ENCODE measurements around the gene ZNF428. TPM values are rescaled to one million over a fixed set of nuclear protein-coding genes. Genes with fewer than 3 reads are reported as not detected.
"Not testable (repeated sequence)": the region's sequence is repeated elsewhere in the genome, so short reads cannot be mapped to it uniquely, and the experiment has no call there.

The ZNF428 gene
- total and polyA plus RNA-seq, 5 experiments from 2014 or later: 16.5 to 31.6 (median 20.6) TPM

- H3K36me3 Mint-ChIP-seq: peaks cover 0 to 35% (median 3%) of the 10 kb centered on the region in 3 donors
- H3K27ac Mint-ChIP-seq: peak within 1 kb of the TSS; percentile 96 to 100 (median 100)
- peaks cover 26 to 53% (median 47%) of the 10 kb centered on the region in 4 donors for H3K4me1 Mint-ChIP-seq
- peaks cover 0 to 2% (median 0%) of the 10 kb centered on the region in 5 donors for H3K27me3 Mint-ChIP-seq
- peak; percentile 99 to 100 (median 100) for DNase-seq
- peak; percentile 74 to 79 for ATAC-seq
- no peaks in the 10 kb centered on the region for H3K9me3 Mint-ChIP-seq
- peak within 1 kb of the TSS; percentile 94 to 99 (median 96) for H3K4me3 Mint-ChIP-seq
- POLR2A ChIA-PET: interaction anchor here (0.5 to 5.4 kb wide), 20 partner anchors 8 to 181 kb away, joined by 3 to 55 read pairs (median 9); partner anchors contain the start of genes PINLYP, XRCC1, ZNF428 and ZNF575
Measured at GRCh38 chr19:43595999-43596841, 23.2 kb downstream of the ZNF428 start, which contains the start of the genes IRGQ and ZNF576. Gene IRGQ, minus strand, starts transcription at chr19:43596134. Its CDS starts 796 bp downstream, at chr19:43595338. Gene ZNF576, plus strand, starts transcription at chr19:43596595. Its CDS starts 514 bp downstream, at chr19:43597109.

- H3K4me3 Mint-ChIP-seq: peak overlapping the region; percentile 94 to 99 (median 96)
- ATAC-seq: peak; percentile 13 to 29
- DNase-seq: no peak
- POLR2A ChIA-PET: interaction anchor here (0.5 to 5.4 kb wide), 18 partner anchors 8 to 182 kb away, joined by 3 to 55 read pairs (median 9); partner anchors contain the start of genes PINLYP, XRCC1 and ZNF575
- peaks cover 0 to 2% (median 0%) of the 10 kb centered on the region in 5 donors for H3K27me3 Mint-ChIP-seq
- H3K36me3 Mint-ChIP-seq: peaks cover 0 to 33% (median 3%) of the 10 kb centered on the region in 3 donors
- no peaks in the 10 kb centered on the region for H3K9me3 Mint-ChIP-seq
- peak overlapping the region; percentile 96 to 100 (median 100) for H3K27ac Mint-ChIP-seq
- H3K4me1 Mint-ChIP-seq: peaks cover 27 to 55% (median 49%) of the 10 kb centered on the region in 4 donors
Measured at GRCh38 chr19:43595605-43595998, 23.8 kb downstream of the ZNF428 start.

- Mint-ChIP-seq H3K4me3 (peak overlapping the region; percentile 94 to 99 (median 96)), H3K4me1 (peaks cover 27 to 61% (median 53%) of the 10 kb centered on the region in 4 donors), H3K27me3 (peaks cover 0 to 2% (median 0%) of the 10 kb centered on the region in 5 donors), H3K36me3 (peaks cover 0 to 29% (median 3%) of the 10 kb centered on the region in 3 donors), H3K27ac (peak overlapping the region; percentile 96 to 100 (median 100)), H3K9me3 (no peaks in the 10 kb centered on the region)
- DNase-seq (peak; percentile 61 to 83 (median 70)), ATAC-seq (peak; percentile 63 to 72)
- POLR2A ChIA-PET: interaction anchor here (0.7 to 5.4 kb wide), 15 partner anchors 11 to 155 kb away, joined by 3 to 55 read pairs (median 10); partner anchors contain the start of genes PINLYP, XRCC1 and ZNF575
Measured at GRCh38 chr19:43594710-43595604, 24.5 kb downstream of the ZNF428 start.

GRCh38 chr19:43594081-43594697 is 25.2 kb downstream of the ZNF428 start:
- POLR2A ChIA-PET: interaction anchor here (0.7 to 5.4 kb wide), 13 partner anchors 10 to 155 kb away, joined by 3 to 55 read pairs (median 7); partner anchors contain the start of genes PINLYP, XRCC1 and ZNF575
- Mint-ChIP-seq H3K4me1 (peaks cover 31 to 69% (median 57%) of the 10 kb centered on the region in 4 donors), H3K27me3 (peaks cover 0 to 2% (median 0%) of the 10 kb centered on the region in 5 donors), H3K9me3 (no peaks in the 10 kb centered on the region), H3K36me3 (peaks cover 0 to 21% (median 3%) of the 10 kb centered on the region in 3 donors), H3K4me3 (peak overlapping the region; percentile 16 to 99 (median 78)), H3K27ac (peak overlapping the region in 6 of 10 donors; percentile 10 to 91 (median 79))
- DNase-seq (no peak), ATAC-seq (no peak)

GRCh38 chr19:43592800-43593350 is 26.6 kb downstream of the ZNF428 start:
- H3K4me3 Mint-ChIP-seq: peak overlapping the region in 2 of 10 donors; percentile 45 to 68
- DNase-seq (no peak), ATAC-seq (no peak)
- peaks cover 0 to 14% (median 3%) of the 10 kb centered on the region in 3 donors for H3K36me3 Mint-ChIP-seq
- peaks cover 0 to 2% (median 0%) of the 10 kb centered on the region in 5 donors for H3K27me3 Mint-ChIP-seq
- POLR2A ChIA-PET: interaction anchor here (0.9 to 5.4 kb wide), 3 partner anchors 13 to 59 kb away, joined by 3 to 51 read pairs (median 49); partner anchors contain the start of gene ZNF575
- H3K9me3 Mint-ChIP-seq: no peaks in the 10 kb centered on the region
- H3K27ac Mint-ChIP-seq: peak overlapping the region in 1 of 10 donors; percentile 80
- peaks cover 30 to 58% (median 51%) of the 10 kb centered on the region in 4 donors for H3K4me1 Mint-ChIP-seq

GRCh38 chr19:43591904-43592772 is 27.3 kb downstream of the ZNF428 start:
- Mint-ChIP-seq H3K4me3 (no peak overlapping the region), H3K9me3 (no peaks in the 10 kb centered on the region), H3K4me1 (peaks cover 25 to 51% (median 44%) of the 10 kb centered on the region in 4 donors), H3K27ac (no peak overlapping the region), H3K36me3 (peaks cover 0 to 11% (median 3%) of the 10 kb centered on the region in 3 donors), H3K27me3 (peaks cover 0 to 2% (median 0%) of the 10 kb centered on the region in 5 donors)
- no peak for ATAC-seq
- POLR2A ChIA-PET: interaction anchor here (0.9 to 5.4 kb wide), 2 partner anchors 12 to 58 kb away, joined by 3 to 51 read pairs; partner anchors contain the start of gene ZNF575
- DNase-seq: no peak

GRCh38 chr19:43589678-43590077 is 29.8 kb downstream of the ZNF428 start:
- peaks cover 18 to 37% (median 28%) of the 10 kb centered on the region in 4 donors for H3K4me1 Mint-ChIP-seq
- ATAC-seq (peak in 1 of 2 donors; percentile 50), DNase-seq (no peak)
- H3K9me3 Mint-ChIP-seq: no peaks in the 10 kb centered on the region
- H3K27me3 Mint-ChIP-seq: no peaks in the 10 kb centered on the region
- H3K36me3 Mint-ChIP-seq: peaks cover 0 to 14% (median 3%) of the 10 kb centered on the region in 3 donors
- peak overlapping the region in 2 of 10 donors; percentile 1 to 70 for H3K4me3 Mint-ChIP-seq
- POLR2A ChIA-PET: no interaction called here
- peak overlapping the region; percentile 39 to 89 (median 78) for H3K27ac Mint-ChIP-seq

GRCh38 chr19:43589277-43589676 is 30.2 kb downstream of the ZNF428 start:
- peaks cover 19 to 39% (median 30%) of the 10 kb centered on the region in 4 donors for H3K4me1 Mint-ChIP-seq
- no peak overlapping the region for H3K4me3 Mint-ChIP-seq
- no peaks in the 10 kb centered on the region for H3K27me3 Mint-ChIP-seq
- H3K27ac Mint-ChIP-seq: peak overlapping the region in 8 of 10 donors; percentile 15 to 87 (median 78)
- DNase-seq (no peak), ATAC-seq (no peak)
- H3K9me3 Mint-ChIP-seq: no peaks in the 10 kb centered on the region
- POLR2A ChIA-PET: interaction anchor here (1.0 kb wide), 1 partner anchor 15 kb away, joined by 7 read pairs; the partner anchor contains the start of gene XRCC1
- peaks cover 0 to 14% (median 3%) of the 10 kb centered on the region in 3 donors for H3K36me3 Mint-ChIP-seq

GRCh38 chr19:43587029-43587428 is 32.4 kb downstream of the ZNF428 start:
- H3K36me3 Mint-ChIP-seq, H3K9me3 Mint-ChIP-seq, H3K27me3 Mint-ChIP-seq, ATAC-seq, H3K4me3 Mint-ChIP-seq, DNase-seq, POLR2A ChIA-PET, H3K27ac Mint-ChIP-seq: not testable (repeated sequence)
- peaks cover 14 to 42% (median 23%) of the 10 kb centered on the region in 4 donors for H3K4me1 Mint-ChIP-seq

- Mint-ChIP-seq H3K4me3 (no peak overlapping the region), H3K27ac (no peak overlapping the region)
- ATAC-seq: no peak
Measured at GRCh38 chr19:43586346-43586745, 33.1 kb downstream of the ZNF428 start.

More at GRCh38 chr19:43586346-43586745, 33.1 kb downstream of the ZNF428 start:
- Mint-ChIP-seq H3K4me1 (peaks cover 14 to 49% (median 24%) of the 10 kb centered on the region in 4 donors), H3K36me3 (peaks cover 0 to 3% (median 0%) of the 10 kb centered on the region in 3 donors), H3K27me3 (no peaks in the 10 kb centered on the region), H3K9me3 (no peaks in the 10 kb centered on the region)
- no peak for DNase-seq
- POLR2A ChIA-PET: no interaction called here
